GM21528 (cell line): ENCODE results near the gene SRF.
"Not testable (repeated sequence)": the region's sequence is repeated elsewhere in the genome, so short reads cannot be mapped to it uniquely, and the experiment has no call there.

Experiments
- ATAC-seq: cut with Tn5 transposase; IDR thresholded peaks from one replicate; pipeline ENCODE4 v1.9.1; 2021; ENCODE audit warnings: mild to moderate bottlenecking, moderate library complexity; ENCODE audit not compliant: unreplicated experiment, low FRiP score

SRF gene

GRCh38 chr6:43170931-43171706, at the start of gene SRF:
Gene SRF (plus strand): TSS chr6:43171269. CDS start chr6:43171657, 388 bp downstream.
- peak; percentile 56 for ATAC-seq

- ATAC-seq = no peak
These were observed 48.9 kb upstream of the SRF start for GRCh38 chr6:43122146-43122545.

- ATAC-seq = no peak
These were observed 47.4 kb upstream of the SRF start for GRCh38 chr6:43123461-43124314.

GRCh38 chr6:43124481-43124880, 46.6 kb upstream of the SRF start:
- no peak for ATAC-seq

GRCh38 chr6:43125119-43125518, 46.0 kb upstream of the SRF start:
- ATAC-seq = no peak

- ATAC-seq = no peak
These were observed 45.5 kb upstream of the SRF start for GRCh38 chr6:43125555-43125954.

- no peak for ATAC-seq
These were observed 43.9 kb upstream of the SRF start for GRCh38 chr6:43127180-43127579.

- ATAC-seq = no peak
These were observed 43.2 kb upstream of the SRF start for GRCh38 chr6:43127877-43128276.

- ATAC-seq = no peak
These were observed 42.1 kb upstream of the SRF start for GRCh38 chr6:43128926-43129325.

GRCh38 chr6:43129434-43130194, 41.5 kb upstream of the SRF start:
- no peak for ATAC-seq

- no peak for ATAC-seq
These were observed 40.6 kb upstream of the SRF start for GRCh38 chr6:43130429-43130828.

GRCh38 chr6:43131379-43131778, 39.7 kb upstream of the SRF start:
- not testable (repeated sequence) for ATAC-seq

- ATAC-seq = no peak
These were observed 32.8 kb upstream of the SRF start for GRCh38 chr6:43138267-43138666.

- ATAC-seq = not testable (repeated sequence)
These were observed 31.1 kb upstream of the SRF start for GRCh38 chr6:43139973-43140372.

- no peak for ATAC-seq
These were observed 29.4 kb upstream of the SRF start for GRCh38 chr6:43141644-43142043.

- no peak for ATAC-seq
These were observed 29.0 kb upstream of the SRF start for GRCh38 chr6:43142101-43142500.

- ATAC-seq = no peak
These were observed 27.6 kb upstream of the SRF start for GRCh38 chr6:43143235-43144128.

GRCh38 chr6:43144879-43145278, 26.2 kb upstream of the SRF start:
- ATAC-seq = no peak

GRCh38 chr6:43146261-43146660, 24.8 kb upstream of the SRF start:
- no peak for ATAC-seq
